Prostate gland (tissue), 2 donors: Measurements from ENCODE around the gene MAGEA9B.

Source experiments
- CTCF ChIP-seq, 4 experiments: fragments of 200-600 bp in 2 of 4; fragments of 450-650 bp in 2 of 4; sonication (generic) in 2 of 4; IDR thresholded peaks; 1 replicate in 3 of 4; 2 replicates in 1 of 4; pipeline ENCODE4 v1.5.1; 2016 to 2019; ENCODE audit warnings: antibody characterized with exemption in 4 of 4, mild to moderate bottlenecking in 2 of 4, moderate library complexity in 2 of 4
- POLR2AphosphoS5 ChIP-seq: sonication (generic); formaldehyde crosslinking; IDR thresholded peaks from one replicate; pipeline ENCODE4 v1.6.1; 2017; ENCODE audit warnings: antibody characterized with exemption

- TF ChIP-seq POLR2AphosphoS5, result no peak
- TF ChIP-seq CTCF (IDR thresholded peaks at IDR 0.05), result no peak
These were observed 14.5 kb downstream of the MAGEA9B start for GRCh38 chrX:149572743-149573142.
